ENCODE measurements around the gene CCNY. TPM values are rescaled to one million over a fixed set of nuclear protein-coding genes. Genes with fewer than 3 reads are reported as not detected.

CCNY gene
- total RNA-seq, 1 experiment from 2014 or later = 53.3 TPM

GRCh38 chr10:35437829-35438228 lies 101.5 kb downstream of the CCNY start:
- TF ChIP-seq GTF2I (CRISPR knock-in tag; conservative IDR thresholded peaks at IDR 0.05) (no peak), SMAD4 (CRISPR knock-in tag; IDR thresholded peaks at IDR 0.05) (no peak), NR3C1 (CRISPR knock-in tag; conservative IDR thresholded peaks at IDR 0.05; ENCODE audit: low read depth) (no peak), ARID4B (CRISPR knock-in tag; IDR thresholded peaks at IDR 0.05; ENCODE audit: borderline replicate concordance) (no peak)
- H3K9me3 Mint-ChIP-seq = peaks cover 17% of the 10 kb centered on the region
- no peaks in the 10 kb centered on the region for H3K27me3 Mint-ChIP-seq (ENCODE audit: low read depth)
- POLR2A ChIA-PET = interaction anchor here (0.6 kb wide), 1 partner anchor 163 kb away, joined by 4 read pairs; no protein-coding TSS in a partner anchor
- peaks cover 15% of the 10 kb centered on the region for H3K36me3 Mint-ChIP-seq
- H3K27ac Mint-ChIP-seq = no peak overlapping the region
- H3K4me1 Mint-ChIP-seq = peaks cover 14% of the 10 kb centered on the region
- CTCF ChIA-PET = interaction anchor here (0.7 kb wide), 1 partner anchor 772 kb away, joined by 3 read pairs; no protein-coding TSS in a partner anchor
- no peak overlapping the region for H3K4me3 Mint-ChIP-seq
- no peak for ATAC-seq
- no peak for DNase-seq (ENCODE audit: low spot score)

GRCh38 chr10:35438718-35439571 lies 102.6 kb downstream of the CCNY start:
- no peak overlapping the region for H3K4me3 Mint-ChIP-seq
- H3K27me3 Mint-ChIP-seq (ENCODE audit: low read depth) = no peaks in the 10 kb centered on the region

GRCh38 chr10:35440016-35440415 lies 103.7 kb downstream of the CCNY start:
- ATAC-seq = no peak
- POLR2A ChIA-PET = no interaction called here
- Mint-ChIP-seq H3K4me1 (peaks cover 11% of the 10 kb centered on the region), H3K27ac (no peak overlapping the region), H3K36me3 (peaks cover 34% of the 10 kb centered on the region), H3K9me3 (peaks cover 32% of the 10 kb centered on the region), H3K4me3 (no peak overlapping the region), H3K27me3 (ENCODE audit: low read depth) (no peaks in the 10 kb centered on the region)
- no peak for DNase-seq (ENCODE audit: low spot score)
- CTCF ChIA-PET = no interaction called here
- TF ChIP-seq ELF4 (CRISPR knock-in tag; IDR thresholded peaks at IDR 0.05; ENCODE audit: low read depth) (no peak), NR1H2 (CRISPR knock-in tag; IDR thresholded peaks at IDR 0.05) (no peak), ZNF512 (CRISPR knock-in tag; IDR thresholded peaks at IDR 0.05; ENCODE audit: borderline replicate concordance) (no peak), USF2 (CRISPR knock-in tag; IDR thresholded peaks at IDR 0.05) (no peak), ZMAT4 (CRISPR knock-in tag; IDR thresholded peaks at IDR 0.05) (no peak), GABPB1 (CRISPR knock-in tag; IDR thresholded peaks at IDR 0.05) (no peak), EMX1 (CRISPR knock-in tag; IDR thresholded peaks at IDR 0.05) (no peak), CBFB (CRISPR knock-in tag; IDR thresholded peaks at IDR 0.05; ENCODE audit: low read depth) (no peak), ESRRA (CRISPR knock-in tag; IDR thresholded peaks at IDR 0.05; ENCODE audit: borderline replicate concordance) (no peak), OVOL2 (CRISPR knock-in tag; IDR thresholded peaks at IDR 0.05; ENCODE audit: borderline replicate concordance) (no peak), ZNF317 (CRISPR knock-in tag; IDR thresholded peaks at IDR 0.05; ENCODE audit: borderline replicate concordance, low read depth) (no peak), MXD4 (CRISPR knock-in tag; IDR thresholded peaks at IDR 0.05; ENCODE audit: borderline replicate concordance) (no peak), MLX (CRISPR knock-in tag; IDR thresholded peaks at IDR 0.05) (no peak), E2F4 (CRISPR knock-in tag; IDR thresholded peaks at IDR 0.05; ENCODE audit: borderline replicate concordance, low read depth) (no peak)

More at GRCh38 chr10:35438718-35439571, 102.6 kb downstream of the CCNY start:
- Mint-ChIP-seq H3K27ac (no peak overlapping the region), H3K4me1 (peaks cover 14% of the 10 kb centered on the region), H3K36me3 (peaks cover 23% of the 10 kb centered on the region), H3K9me3 (peaks cover 25% of the 10 kb centered on the region)
- CTCF ChIA-PET = no interaction called here
- no peak for ATAC-seq
- no peak for DNase-seq (ENCODE audit: low spot score)
- POLR2A ChIA-PET = interaction anchor here (0.6 kb wide), 1 partner anchor 162 kb away, joined by 4 read pairs; no protein-coding TSS in a partner anchor
- TF ChIP-seq FOXJ3 (CRISPR knock-in tag; IDR thresholded peaks at IDR 0.05; ENCODE audit: borderline replicate concordance) (no peak), ELF4 (CRISPR knock-in tag; IDR thresholded peaks at IDR 0.05; ENCODE audit: low read depth) (no peak), FOXP1 (CRISPR knock-in tag; IDR thresholded peaks at IDR 0.05; ENCODE audit: borderline replicate concordance) (no peak)

Measured in WTC11 (cell line).